Measurements from ENCODE around the gene POLE.

The POLE gene

DNA sequence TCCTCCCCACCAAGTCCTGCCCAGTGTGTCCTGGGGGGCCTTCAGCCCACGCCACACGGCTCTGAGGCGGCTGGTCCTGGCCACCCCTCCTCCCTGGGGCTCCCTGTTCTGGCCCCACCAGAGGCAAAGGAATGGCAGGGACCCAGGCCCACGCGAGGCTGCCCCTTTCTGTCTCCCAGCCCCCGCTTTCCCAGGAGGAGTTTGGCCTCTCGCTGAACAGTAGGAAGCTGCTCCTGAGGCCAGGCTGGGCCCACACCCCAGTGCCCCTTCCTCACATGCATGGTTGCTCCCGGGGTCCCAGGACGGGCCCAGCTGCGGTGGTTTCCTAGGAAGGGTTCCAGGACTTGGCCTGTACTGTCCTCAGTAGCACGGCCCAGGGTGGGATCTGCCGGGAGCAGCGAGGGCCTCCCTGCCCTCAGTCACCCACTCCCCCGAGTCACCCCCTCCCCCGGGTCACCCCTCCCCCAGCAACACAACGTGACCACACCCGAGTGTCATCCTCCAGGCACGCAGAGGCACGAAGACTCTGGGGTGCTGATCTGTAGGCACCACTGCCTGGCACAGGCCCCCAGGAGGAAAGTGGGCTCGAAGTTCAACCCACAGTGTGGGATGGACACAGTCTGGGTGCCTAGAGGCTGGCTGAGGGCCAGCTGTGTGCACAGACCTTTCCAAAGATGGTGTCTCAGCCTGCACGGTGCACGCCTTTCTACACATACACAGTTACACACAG, 109.8 kb downstream of the POLE start:
- DNase-seq (ENCODE audit: low read depth): no peak

DNA sequence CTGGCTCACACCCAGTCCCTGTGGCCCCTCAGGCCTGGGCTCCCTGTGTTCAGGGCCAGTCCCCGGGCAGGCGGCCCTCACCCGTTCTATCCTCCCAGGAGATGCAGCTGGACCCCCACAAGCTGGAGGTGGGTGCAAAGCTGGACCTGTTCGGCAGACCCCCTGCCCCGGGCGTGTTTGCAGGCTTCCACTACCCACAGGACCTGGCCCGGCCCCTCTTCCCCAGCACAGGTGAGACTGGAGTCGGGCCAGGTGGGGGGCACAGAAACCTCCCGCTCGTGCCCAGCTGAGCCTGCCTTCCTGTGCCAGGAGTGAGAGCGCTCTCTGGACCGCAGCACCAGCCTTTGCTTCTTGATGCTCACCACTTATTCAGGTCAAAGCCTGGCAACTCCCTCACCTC, 110.4 kb downstream of the POLE start:
- no peak for DNase-seq (ENCODE audit: low read depth)

DNA sequence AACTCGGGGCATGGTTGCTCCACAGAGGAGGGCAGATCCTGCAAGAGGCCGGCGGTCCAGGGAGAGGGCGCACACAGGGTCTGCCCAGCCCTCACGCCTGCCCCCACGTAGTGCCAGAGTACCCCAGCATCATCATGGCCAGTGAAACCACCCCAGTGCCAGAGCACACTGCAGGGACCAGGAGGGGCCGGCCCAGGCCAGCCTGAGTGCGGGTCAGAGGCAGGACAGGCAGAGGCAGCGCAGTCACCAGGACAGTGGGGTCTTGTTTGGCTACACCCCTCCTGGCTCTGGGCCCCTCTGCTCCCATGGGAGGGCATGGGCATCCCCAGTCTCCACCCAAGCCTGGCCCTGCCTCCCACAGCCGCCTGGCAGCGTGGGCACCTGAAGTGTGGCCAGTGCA, 111.5 kb downstream of the POLE start:
- DNase-seq (ENCODE audit: low read depth): no peak

DNA sequence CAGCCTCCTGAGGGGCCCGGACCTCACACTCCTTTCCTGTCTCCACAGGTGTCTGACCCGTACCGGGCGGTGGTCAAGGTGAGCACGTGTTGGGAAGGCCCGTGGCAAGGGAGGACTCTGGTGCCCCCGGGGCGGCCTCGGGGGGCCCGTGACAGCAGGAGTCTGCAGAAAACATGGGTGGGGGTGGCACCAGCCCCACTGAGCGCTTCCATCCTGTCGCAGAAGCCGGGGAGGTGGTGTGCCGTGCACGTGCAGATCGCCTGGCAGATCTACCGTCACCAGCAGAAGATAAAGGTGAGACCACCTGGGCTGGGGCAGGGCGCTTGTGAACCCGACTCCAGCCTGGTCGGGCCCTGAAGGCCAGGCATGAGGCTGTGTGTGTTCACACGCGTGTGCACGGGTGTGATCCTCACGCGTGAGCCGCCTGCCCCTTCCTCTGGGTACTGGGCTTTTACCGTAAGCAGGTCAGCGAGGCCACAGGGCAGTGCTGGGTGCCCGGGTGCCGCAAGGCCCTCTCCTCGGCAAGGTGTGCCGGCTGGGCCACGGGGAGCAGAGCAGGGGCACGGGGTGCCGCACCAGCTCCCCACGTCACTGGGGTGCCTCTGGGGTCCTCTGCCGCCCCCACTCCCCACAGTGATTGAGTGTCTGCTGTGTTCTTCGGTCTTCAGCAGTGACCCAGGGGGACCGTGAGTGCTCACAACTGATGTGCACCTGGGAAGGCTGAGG, 112.7 kb downstream of the POLE start:
- no peak for DNase-seq (ENCODE audit: low read depth)
